WTC11 (cell line): ENCODE measurements around the gene LDLRAD4.

Experiments used
- ETV6 ChIP-seq: sonication (generic); formaldehyde crosslinking; IDR thresholded peaks from 2 replicates; pipeline ENCODE4 v1.8.1; 2022; ENCODE audit warnings: mild to moderate bottlenecking, missing genetic modification reagents
- FOXP4 ChIP-seq: sonication (generic); formaldehyde crosslinking; IDR thresholded peaks from 2 replicates; pipeline ENCODE4 v1.8.0; 2022; ENCODE audit warnings: mild to moderate bottlenecking, missing genetic modification reagents
- GABPB1 ChIP-seq: sonication (generic); formaldehyde crosslinking; IDR thresholded peaks from 2 replicates; pipeline ENCODE4 v1.8.1; 2023; ENCODE audit warnings: mild to moderate bottlenecking, missing genetic modification reagents
- MAX ChIP-seq: sonication (generic); formaldehyde crosslinking; IDR thresholded peaks from 2 replicates; pipeline ENCODE4 v1.8.0; 2022; ENCODE audit warnings: mild to moderate bottlenecking, missing genetic modification reagents
- NR2C2 ChIP-seq: sonication (generic); formaldehyde crosslinking; IDR thresholded peaks from 2 replicates; pipeline ENCODE4 v1.8.0; 2022; ENCODE audit warnings: mild to moderate bottlenecking, missing genetic modification reagents
- NR3C1 ChIP-seq: sonication (generic); formaldehyde crosslinking; conservative IDR thresholded peaks from 2 replicates; pipeline ENCODE4 v1.8.1; 2023; ENCODE audit warnings: low read depth, mild to moderate bottlenecking, missing genetic modification reagents
- SP1 ChIP-seq: sonication (generic); formaldehyde crosslinking; conservative IDR thresholded peaks from 2 replicates; pipeline ENCODE4 v1.8.1; 2022; ENCODE audit warnings: missing genetic modification reagents
- TF ChIP-seq, protein P1 (sequence below): fragments of 200-600 bp; IDR thresholded peaks from 2 replicates; pipeline ENCODE4 v1.8.0; 2022; ENCODE audit warnings: antibody characterized with exemption
- TF ChIP-seq, protein P2 (sequence below): sonication (generic); formaldehyde crosslinking; IDR thresholded peaks from 2 replicates; pipeline ENCODE4 v1.8.0; 2023; ENCODE audit warnings: mild to moderate bottlenecking, missing genetic modification reagents
- TF ChIP-seq, protein P3 (sequence below): sonication (generic); formaldehyde crosslinking; IDR thresholded peaks from 2 replicates; pipeline ENCODE4 v1.8.1; 2022; ENCODE audit warnings: missing genetic modification reagents, borderline replicate concordance
- TF ChIP-seq, protein P4 (sequence below): sonication (generic); formaldehyde crosslinking; IDR thresholded peaks from 2 replicates; pipeline ENCODE4 v1.8.0; 2022; ENCODE audit warnings: mild to moderate bottlenecking, missing genetic modification reagents
- TF ChIP-seq, protein P5 (sequence below): sonication (generic); formaldehyde crosslinking; IDR thresholded peaks from 2 replicates; pipeline ENCODE4 v1.8.0; 2023; ENCODE audit warnings: missing genetic modification reagents, mild to moderate bottlenecking, borderline replicate concordance
- TF ChIP-seq, protein P6 (sequence below): sonication (generic); formaldehyde crosslinking; IDR thresholded peaks from 2 replicates; pipeline ENCODE4 v1.8.1; 2022; ENCODE audit warnings: low read depth, missing genetic modification reagents, borderline replicate concordance

DNA sequence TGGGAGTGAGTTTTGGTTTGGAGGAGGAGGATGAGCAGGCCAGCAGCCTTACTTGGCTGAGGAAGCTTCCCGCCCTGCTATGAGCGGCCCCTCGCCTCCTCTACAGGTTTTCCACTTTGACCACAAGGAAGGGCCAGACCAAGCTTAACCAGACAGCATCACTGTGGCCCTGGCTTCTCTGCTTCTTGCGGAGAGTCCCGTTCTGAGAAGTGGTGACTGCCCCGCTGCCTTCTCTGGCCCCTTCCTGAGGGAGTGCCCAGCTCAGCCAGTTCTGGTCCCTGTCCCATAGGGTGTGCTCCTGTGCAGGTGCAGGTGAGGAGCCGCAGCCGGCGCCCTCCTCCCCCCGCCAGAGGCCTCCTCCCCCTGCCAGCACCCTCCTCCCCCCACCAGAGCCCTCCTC lies 406.8 kb downstream of the LDLRAD4 start:
- TF ChIP-seq, protein P1, sequence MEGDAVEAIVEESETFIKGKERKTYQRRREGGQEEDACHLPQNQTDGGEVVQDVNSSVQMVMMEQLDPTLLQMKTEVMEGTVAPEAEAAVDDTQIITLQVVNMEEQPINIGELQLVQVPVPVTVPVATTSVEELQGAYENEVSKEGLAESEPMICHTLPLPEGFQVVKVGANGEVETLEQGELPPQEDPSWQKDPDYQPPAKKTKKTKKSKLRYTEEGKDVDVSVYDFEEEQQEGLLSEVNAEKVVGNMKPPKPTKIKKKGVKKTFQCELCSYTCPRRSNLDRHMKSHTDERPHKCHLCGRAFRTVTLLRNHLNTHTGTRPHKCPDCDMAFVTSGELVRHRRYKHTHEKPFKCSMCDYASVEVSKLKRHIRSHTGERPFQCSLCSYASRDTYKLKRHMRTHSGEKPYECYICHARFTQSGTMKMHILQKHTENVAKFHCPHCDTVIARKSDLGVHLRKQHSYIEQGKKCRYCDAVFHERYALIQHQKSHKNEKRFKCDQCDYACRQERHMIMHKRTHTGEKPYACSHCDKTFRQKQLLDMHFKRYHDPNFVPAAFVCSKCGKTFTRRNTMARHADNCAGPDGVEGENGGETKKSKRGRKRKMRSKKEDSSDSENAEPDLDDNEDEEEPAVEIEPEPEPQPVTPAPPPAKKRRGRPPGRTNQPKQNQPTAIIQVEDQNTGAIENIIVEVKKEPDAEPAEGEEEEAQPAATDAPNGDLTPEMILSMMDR = no peak
- TF ChIP-seq NR3C1 (CRISPR knock-in tag) (no peak), ETV6 (CRISPR knock-in tag) (no peak), NR2C2 (CRISPR knock-in tag) (no peak), MAX (CRISPR knock-in tag) (no peak), SP1 (CRISPR knock-in tag) (no peak), FOXP4 (CRISPR knock-in tag) (no peak), GABPB1 (CRISPR knock-in tag) (no peak)
- TF ChIP-seq, protein P2, sequence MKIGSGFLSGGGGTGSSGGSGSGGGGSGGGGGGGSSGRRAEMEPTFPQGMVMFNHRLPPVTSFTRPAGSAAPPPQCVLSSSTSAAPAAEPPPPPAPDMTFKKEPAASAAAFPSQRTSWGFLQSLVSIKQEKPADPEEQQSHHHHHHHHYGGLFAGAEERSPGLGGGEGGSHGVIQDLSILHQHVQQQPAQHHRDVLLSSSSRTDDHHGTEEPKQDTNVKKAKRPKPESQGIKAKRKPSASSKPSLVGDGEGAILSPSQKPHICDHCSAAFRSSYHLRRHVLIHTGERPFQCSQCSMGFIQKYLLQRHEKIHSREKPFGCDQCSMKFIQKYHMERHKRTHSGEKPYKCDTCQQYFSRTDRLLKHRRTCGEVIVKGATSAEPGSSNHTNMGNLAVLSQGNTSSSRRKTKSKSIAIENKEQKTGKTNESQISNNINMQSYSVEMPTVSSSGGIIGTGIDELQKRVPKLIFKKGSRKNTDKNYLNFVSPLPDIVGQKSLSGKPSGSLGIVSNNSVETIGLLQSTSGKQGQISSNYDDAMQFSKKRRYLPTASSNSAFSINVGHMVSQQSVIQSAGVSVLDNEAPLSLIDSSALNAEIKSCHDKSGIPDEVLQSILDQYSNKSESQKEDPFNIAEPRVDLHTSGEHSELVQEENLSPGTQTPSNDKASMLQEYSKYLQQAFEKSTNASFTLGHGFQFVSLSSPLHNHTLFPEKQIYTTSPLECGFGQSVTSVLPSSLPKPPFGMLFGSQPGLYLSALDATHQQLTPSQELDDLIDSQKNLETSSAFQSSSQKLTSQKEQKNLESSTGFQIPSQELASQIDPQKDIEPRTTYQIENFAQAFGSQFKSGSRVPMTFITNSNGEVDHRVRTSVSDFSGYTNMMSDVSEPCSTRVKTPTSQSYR (CRISPR knock-in tag) = no peak
- TF ChIP-seq, protein P3, sequence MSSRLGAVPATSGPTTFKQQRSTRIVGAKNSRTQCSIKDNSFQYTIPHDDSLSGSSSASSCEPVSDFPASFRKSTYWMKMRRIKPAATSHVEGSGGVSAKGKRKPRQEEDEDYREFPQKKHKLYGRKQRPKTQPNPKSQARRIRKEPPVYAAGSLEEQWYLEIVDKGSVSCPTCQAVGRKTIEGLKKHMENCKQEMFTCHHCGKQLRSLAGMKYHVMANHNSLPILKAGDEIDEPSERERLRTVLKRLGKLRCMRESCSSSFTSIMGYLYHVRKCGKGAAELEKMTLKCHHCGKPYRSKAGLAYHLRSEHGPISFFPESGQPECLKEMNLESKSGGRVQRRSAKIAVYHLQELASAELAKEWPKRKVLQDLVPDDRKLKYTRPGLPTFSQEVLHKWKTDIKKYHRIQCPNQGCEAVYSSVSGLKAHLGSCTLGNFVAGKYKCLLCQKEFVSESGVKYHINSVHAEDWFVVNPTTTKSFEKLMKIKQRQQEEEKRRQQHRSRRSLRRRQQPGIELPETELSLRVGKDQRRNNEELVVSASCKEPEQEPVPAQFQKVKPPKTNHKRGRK (CRISPR knock-in tag) = no peak
- TF ChIP-seq, protein P4, sequence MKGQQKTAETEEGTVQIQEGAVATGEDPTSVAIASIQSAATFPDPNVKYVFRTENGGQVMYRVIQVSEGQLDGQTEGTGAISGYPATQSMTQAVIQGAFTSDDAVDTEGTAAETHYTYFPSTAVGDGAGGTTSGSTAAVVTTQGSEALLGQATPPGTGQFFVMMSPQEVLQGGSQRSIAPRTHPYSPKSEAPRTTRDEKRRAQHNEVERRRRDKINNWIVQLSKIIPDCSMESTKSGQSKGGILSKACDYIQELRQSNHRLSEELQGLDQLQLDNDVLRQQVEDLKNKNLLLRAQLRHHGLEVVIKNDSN (CRISPR knock-in tag) = no peak
- TF ChIP-seq, protein P5, sequence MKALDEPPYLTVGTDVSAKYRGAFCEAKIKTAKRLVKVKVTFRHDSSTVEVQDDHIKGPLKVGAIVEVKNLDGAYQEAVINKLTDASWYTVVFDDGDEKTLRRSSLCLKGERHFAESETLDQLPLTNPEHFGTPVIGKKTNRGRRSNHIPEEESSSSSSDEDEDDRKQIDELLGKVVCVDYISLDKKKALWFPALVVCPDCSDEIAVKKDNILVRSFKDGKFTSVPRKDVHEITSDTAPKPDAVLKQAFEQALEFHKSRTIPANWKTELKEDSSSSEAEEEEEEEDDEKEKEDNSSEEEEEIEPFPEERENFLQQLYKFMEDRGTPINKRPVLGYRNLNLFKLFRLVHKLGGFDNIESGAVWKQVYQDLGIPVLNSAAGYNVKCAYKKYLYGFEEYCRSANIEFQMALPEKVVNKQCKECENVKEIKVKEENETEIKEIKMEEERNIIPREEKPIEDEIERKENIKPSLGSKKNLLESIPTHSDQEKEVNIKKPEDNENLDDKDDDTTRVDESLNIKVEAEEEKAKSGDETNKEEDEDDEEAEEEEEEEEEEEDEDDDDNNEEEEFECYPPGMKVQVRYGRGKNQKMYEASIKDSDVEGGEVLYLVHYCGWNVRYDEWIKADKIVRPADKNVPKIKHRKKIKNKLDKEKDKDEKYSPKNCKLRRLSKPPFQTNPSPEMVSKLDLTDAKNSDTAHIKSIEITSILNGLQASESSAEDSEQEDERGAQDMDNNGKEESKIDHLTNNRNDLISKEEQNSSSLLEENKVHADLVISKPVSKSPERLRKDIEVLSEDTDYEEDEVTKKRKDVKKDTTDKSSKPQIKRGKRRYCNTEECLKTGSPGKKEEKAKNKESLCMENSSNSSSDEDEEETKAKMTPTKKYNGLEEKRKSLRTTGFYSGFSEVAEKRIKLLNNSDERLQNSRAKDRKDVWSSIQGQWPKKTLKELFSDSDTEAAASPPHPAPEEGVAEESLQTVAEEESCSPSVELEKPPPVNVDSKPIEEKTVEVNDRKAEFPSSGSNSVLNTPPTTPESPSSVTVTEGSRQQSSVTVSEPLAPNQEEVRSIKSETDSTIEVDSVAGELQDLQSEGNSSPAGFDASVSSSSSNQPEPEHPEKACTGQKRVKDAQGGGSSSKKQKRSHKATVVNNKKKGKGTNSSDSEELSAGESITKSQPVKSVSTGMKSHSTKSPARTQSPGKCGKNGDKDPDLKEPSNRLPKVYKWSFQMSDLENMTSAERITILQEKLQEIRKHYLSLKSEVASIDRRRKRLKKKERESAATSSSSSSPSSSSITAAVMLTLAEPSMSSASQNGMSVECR = no peak
- TF ChIP-seq, protein P6, sequence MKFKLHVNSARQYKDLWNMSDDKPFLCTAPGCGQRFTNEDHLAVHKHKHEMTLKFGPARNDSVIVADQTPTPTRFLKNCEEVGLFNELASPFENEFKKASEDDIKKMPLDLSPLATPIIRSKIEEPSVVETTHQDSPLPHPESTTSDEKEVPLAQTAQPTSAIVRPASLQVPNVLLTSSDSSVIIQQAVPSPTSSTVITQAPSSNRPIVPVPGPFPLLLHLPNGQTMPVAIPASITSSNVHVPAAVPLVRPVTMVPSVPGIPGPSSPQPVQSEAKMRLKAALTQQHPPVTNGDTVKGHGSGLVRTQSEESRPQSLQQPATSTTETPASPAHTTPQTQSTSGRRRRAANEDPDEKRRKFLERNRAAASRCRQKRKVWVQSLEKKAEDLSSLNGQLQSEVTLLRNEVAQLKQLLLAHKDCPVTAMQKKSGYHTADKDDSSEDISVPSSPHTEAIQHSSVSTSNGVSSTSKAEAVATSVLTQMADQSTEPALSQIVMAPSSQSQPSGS (CRISPR knock-in tag) = no peak
